Stimulated activated CD4-positive, alpha-beta T cell treated with anti-CD3 and anti-CD28 coated beads, TNF-alpha, amount 100 ng/mL, for 4 hours (primary cell): Measurements from ENCODE around the gene SELENOF.

Experiments used
- DNase-seq, 3 experiments: peaks; one replicate each; pipeline ENCODE4 v3.0.0-alpha.2; 2020; ENCODE audit warnings: low read depth in 3 of 3

The SELENOF gene

GRCh38 chr1:86913896-86914600 is at the start of gene SELENOF:
Gene SELENOF (minus strand): TSS chr1:86914126. CDS start chr1:86914111, 15 bp downstream.
- peak; percentile 98 to 99 (median 99) for DNase-seq

GRCh38 chr1:86960548-86960947 is 46.6 kb upstream of the SELENOF start:
- no peak for DNase-seq

- DNase-seq: no peak
Measured at GRCh38 chr1:86957221-86957620, 43.3 kb upstream of the SELENOF start.

- no peak for DNase-seq
Measured at GRCh38 chr1:86956221-86956620, 42.3 kb upstream of the SELENOF start.

GRCh38 chr1:86955678-86956077 is 41.8 kb upstream of the SELENOF start:
- DNase-seq: no peak

- DNase-seq: no peak
Measured at GRCh38 chr1:86953167-86953566, 39.2 kb upstream of the SELENOF start.

- DNase-seq: no peak
Measured at GRCh38 chr1:86951430-86951829, 37.5 kb upstream of the SELENOF start.

GRCh38 chr1:86950712-86951419 is 36.9 kb upstream of the SELENOF start:
- no peak for DNase-seq

- DNase-seq: no peak
Measured at GRCh38 chr1:86948212-86948611, 34.3 kb upstream of the SELENOF start.

- no peak for DNase-seq
Measured at GRCh38 chr1:86942743-86943142, 28.8 kb upstream of the SELENOF start.

- no peak for DNase-seq
Measured at GRCh38 chr1:86942042-86942441, 28.1 kb upstream of the SELENOF start.

- DNase-seq: no peak
Measured at GRCh38 chr1:86940599-86940998, 26.7 kb upstream of the SELENOF start.

GRCh38 chr1:86939406-86939805 is 25.5 kb upstream of the SELENOF start:
- no peak for DNase-seq

- DNase-seq: no peak
Measured at GRCh38 chr1:86938855-86939254, 24.9 kb upstream of the SELENOF start.

GRCh38 chr1:86938450-86938849 is 24.5 kb upstream of the SELENOF start:
- no peak for DNase-seq

GRCh38 chr1:86933562-86934377 is 19.8 kb upstream of the SELENOF start:
- no peak for DNase-seq

- no peak for DNase-seq
Measured at GRCh38 chr1:86933051-86933450, 19.1 kb upstream of the SELENOF start.

GRCh38 chr1:86928819-86929218 is 14.9 kb upstream of the SELENOF start:
- DNase-seq: no peak

GRCh38 chr1:86926883-86927282 is 13.0 kb upstream of the SELENOF start:
- DNase-seq: no peak

GRCh38 chr1:86925742-86926141 is 11.8 kb upstream of the SELENOF start:
- DNase-seq: no peak

GRCh38 chr1:86924324-86924960 is 10.5 kb upstream of the SELENOF start:
- DNase-seq: no peak

GRCh38 chr1:86922445-86922844 is 8.5 kb upstream of the SELENOF start:
- DNase-seq: no peak
